Fibroblast of the aortic adventitia (primary cell): ENCODE data around the gene NEK10. TPM values are rescaled to one million over a fixed set of nuclear protein-coding genes. Genes with fewer than 3 reads are reported as not detected.

Experiments used
- DNase-seq: peaks from one replicate; pipeline ENCODE4 v3.0.0-alpha.2; 2010; ENCODE audit warnings: low read depth
- H3K4me3 ChIP-seq: 2 replicates; pipeline ENCODE4 v1.5.1; 2011; ENCODE audit warnings: low read depth, mild to moderate bottlenecking, control low read depth, low read length, moderate library complexity
- CTCF ChIP-seq: IDR thresholded peaks from 2 replicates; pipeline ENCODE4 v1.5.1; 2011; ENCODE audit warnings: mild to moderate bottlenecking, low read length, control low read depth, inconsistent platforms; ENCODE audit not compliant: insufficient read depth
- total RNA-seq: library from RNA; depleted of rRNA; stranded (reverse); fragments of >200 nt; gene quantifications from 2 replicates; pipeline ENCODE4 v1.2.3, GENCODE V29; 2012; ENCODE audit warnings: low replicate concordance

NEK10 gene
- total RNA-seq, 1 donor, result 27.1 TPM

- no peak overlapping the region for H3K4me3 ChIP-seq
- TF ChIP-seq CTCF, result no peak
- peak; percentile 22 for DNase-seq
These were observed 149.0 kb downstream of the NEK10 start for GRCh38 chr3:27220166-27220565.

GRCh38 chr3:27219127-27219845 is 149.9 kb downstream of the NEK10 start:
- TF ChIP-seq CTCF, result no peak
- H3K4me3 ChIP-seq, result no peak overlapping the region
- DNase-seq, result peak; percentile 38

GRCh38 chr3:27216955-27217552 is 152.1 kb downstream of the NEK10 start:
- no peak overlapping the region for H3K4me3 ChIP-seq
- peak; percentile 85 for DNase-seq
- no peak for TF ChIP-seq CTCF

GRCh38 chr3:27216295-27216855 is 152.8 kb downstream of the NEK10 start:
- peak; percentile 16 for DNase-seq
- TF ChIP-seq CTCF, result no peak
- no peak overlapping the region for H3K4me3 ChIP-seq

- H3K4me3 ChIP-seq, result no peak overlapping the region
- TF ChIP-seq CTCF, result no peak
- DNase-seq, result no peak
These were observed 155.7 kb downstream of the NEK10 start for GRCh38 chr3:27213450-27213849.

- no peak for DNase-seq
- TF ChIP-seq CTCF, result no peak
- no peak overlapping the region for H3K4me3 ChIP-seq
These were observed 159.4 kb downstream of the NEK10 start for GRCh38 chr3:27209617-27210264.
